ENCODE results near the gene WWC2. TPM values are rescaled to one million over a fixed set of nuclear protein-coding genes. Genes with fewer than 3 reads are reported as not detected.

WWC2 gene
- total RNA-seq, 1 donor, result 100 TPM

- no peak for TF ChIP-seq CTCF (IDR thresholded peaks at IDR 0.05; ENCODE audit: insufficient read depth, low read depth, low read length)
Observed at GRCh38 chr4:183356173-183356830, 257.2 kb downstream of the WWC2 start.

GRCh38 chr4:183356931-183357675 is 258.0 kb downstream of the WWC2 start:
- no peak for DNase-seq (ENCODE audit: low read depth)
- no peak overlapping the region for H3K4me3 ChIP-seq (ENCODE audit: low read depth, low read length)
- no peak for TF ChIP-seq CTCF (IDR thresholded peaks at IDR 0.05; ENCODE audit: insufficient read depth, low read depth, low read length)

More at GRCh38 chr4:183356173-183356830, 257.2 kb downstream of the WWC2 start:
- no peak for DNase-seq (ENCODE audit: low read depth)
- H3K4me3 ChIP-seq (ENCODE audit: low read depth, low read length), result no peak overlapping the region

GRCh38 chr4:183358215-183358755 is 259.2 kb downstream of the WWC2 start:
- TF ChIP-seq CTCF (IDR thresholded peaks at IDR 0.05; ENCODE audit: insufficient read depth, low read depth, low read length), result no peak
- H3K4me3 ChIP-seq (ENCODE audit: low read depth, low read length), result no peak overlapping the region
- no peak for DNase-seq (ENCODE audit: low read depth)

GRCh38 chr4:183360161-183360919 is 261.3 kb downstream of the WWC2 start:
- H3K4me3 ChIP-seq (ENCODE audit: low read depth, low read length), result no peak overlapping the region
- DNase-seq (ENCODE audit: low read depth), result peak; percentile 33
- no peak for TF ChIP-seq CTCF (IDR thresholded peaks at IDR 0.05; ENCODE audit: insufficient read depth, low read depth, low read length)

- no peak for TF ChIP-seq CTCF (IDR thresholded peaks at IDR 0.05; ENCODE audit: insufficient read depth, low read depth, low read length)
- no peak overlapping the region for H3K4me3 ChIP-seq (ENCODE audit: low read depth, low read length)
- no peak for DNase-seq (ENCODE audit: low read depth)
Observed at GRCh38 chr4:183362036-183362435, 263.0 kb downstream of the WWC2 start.

- TF ChIP-seq CTCF (IDR thresholded peaks at IDR 0.05; ENCODE audit: insufficient read depth, low read depth, low read length), result peak; percentile 48
- no peak overlapping the region for H3K4me3 ChIP-seq (ENCODE audit: low read depth, low read length)
- DNase-seq (ENCODE audit: low read depth), result peak; percentile 21
Observed at GRCh38 chr4:183362916-183363542, 264.0 kb downstream of the WWC2 start.

Data from fibroblast of villous mesenchyme (primary cell).